HepG2 (cell line): ENCODE data around the gene U2AF1L4. TPM values are rescaled to one million over a fixed set of nuclear protein-coding genes. Genes with fewer than 3 reads are reported as not detected.

Experiments used
- DMAP1 ChIP-seq: IDR thresholded peaks from 2 replicates; pipeline ENCODE4 v1.6.1; 2016
- EHMT2 ChIP-seq: fragments of 200-600 bp; sonication (generic); IDR thresholded peaks from 2 replicates; pipeline ENCODE4 v1.7.0; 2017; ENCODE audit warnings: antibody characterized with exemption, low read depth, low read length, borderline replicate concordance
- GFI1 ChIP-seq: sonication (generic); formaldehyde crosslinking; IDR thresholded peaks from 2 replicates; pipeline ENCODE4 v1.5.0; 2020; ENCODE audit warnings: missing genetic modification reagents, mild to moderate bottlenecking, borderline replicate concordance
- KLF12 ChIP-seq: sonication (generic); formaldehyde crosslinking; IDR thresholded peaks from 2 replicates; pipeline ENCODE4 v1.4.0; 2020; ENCODE audit warnings: missing genetic modification reagents, borderline replicate concordance
- KLF6 ChIP-seq: IDR thresholded peaks from 2 replicates; pipeline ENCODE4 v1.8.0; 2016; ENCODE audit warnings: missing biosample characterization, missing genetic modification reagents
- MYNN ChIP-seq: sonication (generic); formaldehyde crosslinking; IDR thresholded peaks from 2 replicates; pipeline ENCODE4 v1.4.0; 2020; ENCODE audit warnings: mild to moderate bottlenecking, low read depth, missing genetic modification reagents
- NFE2L2 ChIP-seq: fragments of 150-350 bp; IDR thresholded peaks from 2 replicates; pipeline ENCODE4 v1.6.1; 2014; ENCODE audit warnings: low read length
- NONO ChIP-seq, 2 experiments: fragments of 450-650 bp in 1 of 2; sonication (generic) in 1 of 2; formaldehyde crosslinking in 1 of 2; IDR thresholded peaks in 1 of 2; conservative IDR thresholded peaks in 1 of 2; 2 replicates each; pipeline versions ENCODE4 v1.6.1 to v1.8.0; 2017 to 2022; ENCODE audit warnings: mild to moderate bottlenecking in 1 of 2, missing genetic modification reagents in 1 of 2, moderate library complexity in 1 of 2
- NR2F1 ChIP-seq, 2 experiments: fragments of 450-650 bp in 1 of 2; formaldehyde crosslinking in 1 of 2; IDR thresholded peaks; 2 replicates each; pipeline versions ENCODE4 v1.5.0 to v1.6.1; 2016 to 2020; ENCODE audit warnings: mild to moderate bottlenecking in 1 of 2, missing compliant biosample characterization in 1 of 2, missing genetic modification reagents in 1 of 2, moderate library complexity in 1 of 2
- POLR2AphosphoS5 ChIP-seq: IDR thresholded peaks from 2 replicates; pipeline ENCODE4 v1.6.1; 2012; ENCODE audit warnings: low read depth, low read length
- SP2 ChIP-seq: sonication (generic); formaldehyde crosslinking; IDR thresholded peaks from 2 replicates; pipeline ENCODE4 v1.5.1; 2020; ENCODE audit warnings: mild to moderate bottlenecking, missing genetic modification reagents
- ZFX ChIP-seq: sonication (generic); formaldehyde crosslinking; IDR thresholded peaks from 2 replicates; pipeline ENCODE4 v1.4.0; 2020; ENCODE audit warnings: mild to moderate bottlenecking, low read depth, missing genetic modification reagents, moderate library complexity
- ZFYVE20 ChIP-seq: sonication (generic); formaldehyde crosslinking; IDR thresholded peaks from 2 replicates; pipeline ENCODE4 v1.8.0; 2023; ENCODE audit warnings: low read depth, mild to moderate bottlenecking, moderate library complexity, missing genetic modification reagents, borderline replicate concordance
- ZNF205 ChIP-seq: IDR thresholded peaks from 2 replicates; pipeline ENCODE4 v1.6.1; 2018; ENCODE audit warnings: missing biosample characterization, missing genetic modification reagents
- ZNF644 ChIP-seq: IDR thresholded peaks from 2 replicates; pipeline ENCODE4 v1.6.1; 2016; ENCODE audit warnings: low read depth
- ZNF724P ChIP-seq: sonication (generic); formaldehyde crosslinking; IDR thresholded peaks from 2 replicates; pipeline ENCODE4 v1.8.0; 2022; ENCODE audit warnings: missing genetic modification reagents, borderline replicate concordance
- ZNF780A ChIP-seq: sonication (generic); formaldehyde crosslinking; IDR thresholded peaks from 2 replicates; pipeline ENCODE4 v1.8.0; 2022; ENCODE audit warnings: mild to moderate bottlenecking, missing genetic modification reagents, moderate library complexity
- ZNF788 ChIP-seq: sonication (generic); formaldehyde crosslinking; IDR thresholded peaks from 2 replicates; pipeline ENCODE4 v1.5.0; 2020; ENCODE audit warnings: mild to moderate bottlenecking, missing genetic modification reagents, borderline replicate concordance
- polyA plus RNA-seq, 8 experiments: library from polyadenylated mRNA; depleted of rRNA in 3 of 8; stranded (reverse) in 7 of 8; unstranded in 1 of 8; fragments of >200 nt; fragmentation: Illumina TruSeq in 4 of 8; extraction: Trizol in 4 of 8; gene quantifications; 2 replicates each; pipeline versions ENCODE4 v1.2.1 to v1.2.3, GENCODE V29; 2011 to 2016; ENCODE audit warnings: low read depth in 4 of 8, missing spikeins in 1 of 8, mixed read lengths in 1 of 8; ENCODE audit not compliant: insufficient read depth in 1 of 8
- total RNA-seq, 5 experiments: library from RNA; depleted of rRNA; stranded (reverse); fragments of >200 nt; fragmentation: Illumina TruSeq; extraction: Trizol; gene quantifications; 2 replicates each; pipeline ENCODE4 v1.2.3, GENCODE V29; 2016; ENCODE audit warnings: low read depth in 1 of 5
- TF ChIP-seq, protein P1 (sequence below): sonication (generic); formaldehyde crosslinking; IDR thresholded peaks from 2 replicates; pipeline ENCODE4 v1.4.0; 2020; ENCODE audit warnings: missing genetic modification reagents
- TF ChIP-seq, protein P2 (sequence below): sonication (generic); formaldehyde crosslinking; IDR thresholded peaks from 2 replicates; pipeline ENCODE4 v1.8.0; 2022; ENCODE audit warnings: low read depth, missing genetic modification reagents
- TF ChIP-seq, protein P3 (sequence below): sonication (generic); formaldehyde crosslinking; IDR thresholded peaks from 2 replicates; pipeline ENCODE4 v1.4.0; 2020; ENCODE audit warnings: mild to moderate bottlenecking, missing genetic modification reagents, borderline replicate concordance

Gene U2AF1L4
- total and polyA plus RNA-seq, 2 of the 13 experiments (the other 11 are each of a cell fraction or from before 2014, with no cell fraction given): 7.9 to 15.4 TPM

DNA sequence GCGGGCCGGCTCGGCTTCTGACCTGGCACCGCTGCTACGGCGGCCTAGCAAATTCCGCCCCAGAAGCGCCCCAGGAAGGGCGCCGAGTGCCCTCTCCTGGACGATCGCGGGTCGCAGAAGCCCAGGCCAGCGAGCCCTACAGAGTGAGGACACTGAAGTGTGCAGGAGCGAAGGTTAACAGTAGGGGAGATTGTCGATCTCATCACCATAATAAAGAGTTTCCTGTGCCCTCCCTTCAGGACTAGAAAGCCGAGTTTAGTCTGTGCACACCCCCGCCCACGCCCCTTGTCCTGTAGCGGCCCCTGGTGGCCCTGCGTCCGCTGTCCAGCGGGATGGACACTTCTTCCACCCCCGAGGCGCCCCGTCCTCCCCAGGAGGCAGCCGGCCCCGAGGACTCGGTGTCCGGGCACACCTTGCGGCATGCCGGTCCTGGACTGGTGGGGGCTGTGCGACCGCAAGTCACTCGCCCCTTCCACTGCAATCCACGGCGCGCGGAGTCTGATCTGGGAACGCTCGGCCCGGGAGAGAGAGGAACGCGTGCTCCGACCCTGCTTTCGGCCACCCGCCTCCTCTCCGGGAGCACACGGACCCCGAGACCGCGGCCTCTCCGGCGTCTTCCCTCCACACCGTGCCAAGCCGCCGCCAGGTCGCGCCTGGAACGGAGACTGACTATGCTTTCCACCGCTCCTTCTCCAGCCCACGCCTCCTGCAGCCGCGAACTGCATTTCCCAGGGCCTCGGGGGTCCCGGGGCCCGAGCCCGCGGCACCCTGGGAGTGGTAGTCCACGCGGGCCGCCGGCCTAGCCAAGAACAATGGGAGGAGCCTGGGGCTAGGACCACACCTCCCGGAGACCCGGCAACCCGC lies 28.2 kb downstream of the U2AF1L4 start (continued):
- TF ChIP-seq NFE2L2 (no peak), ZFX (CRISPR knock-in tag) (peak; percentile 95), SP2 (CRISPR knock-in tag) (peak; percentile 48; the same call in 1 of the 2 replicates), ZNF205 (CRISPR knock-in tag) (peak; percentile 7; the same call in 1 of the 2 replicates), ZNF644 (CRISPR knock-in tag) (peak; percentile 45; the same call in 1 of the 2 replicates), ZFYVE20 (CRISPR knock-in tag) (no peak), NONO (IDR thresholded peaks at IDR 0.05) (no peak), NONO (CRISPR knock-in tag; conservative IDR thresholded peaks at IDR 0.05) (peak; percentile 28; the same call in 1 of the 2 replicates), POLR2AphosphoS5 (peak; percentile 54; the same call in 1 of the 2 replicates), NR2F1 (CRISPR knock-in tag; IDR thresholded peaks at IDR 0.05) (peak; percentile 7 to 28; a peak in 1 of 4 replicates), ZNF724P (CRISPR knock-in tag) (peak; percentile 64; the same call in 1 of the 2 replicates), DMAP1 (CRISPR knock-in tag) (0 out of 2 replicates have a peak, but pooled peaks have one; percentile 36), EHMT2 (no peak), GFI1 (CRISPR knock-in tag) (peak; percentile 48; the same call in 1 of the 2 replicates), ZNF780A (CRISPR knock-in tag) (no peak), KLF6 (CRISPR knock-in tag) (no peak), ZNF788 (CRISPR knock-in tag) (peak; percentile 76; the same call in 1 of the 2 replicates), KLF12 (CRISPR knock-in tag) (peak; percentile 85), MYNN (CRISPR knock-in tag) (no peak; the same call in 1 of the 2 replicates)
- TF ChIP-seq, protein P1, sequence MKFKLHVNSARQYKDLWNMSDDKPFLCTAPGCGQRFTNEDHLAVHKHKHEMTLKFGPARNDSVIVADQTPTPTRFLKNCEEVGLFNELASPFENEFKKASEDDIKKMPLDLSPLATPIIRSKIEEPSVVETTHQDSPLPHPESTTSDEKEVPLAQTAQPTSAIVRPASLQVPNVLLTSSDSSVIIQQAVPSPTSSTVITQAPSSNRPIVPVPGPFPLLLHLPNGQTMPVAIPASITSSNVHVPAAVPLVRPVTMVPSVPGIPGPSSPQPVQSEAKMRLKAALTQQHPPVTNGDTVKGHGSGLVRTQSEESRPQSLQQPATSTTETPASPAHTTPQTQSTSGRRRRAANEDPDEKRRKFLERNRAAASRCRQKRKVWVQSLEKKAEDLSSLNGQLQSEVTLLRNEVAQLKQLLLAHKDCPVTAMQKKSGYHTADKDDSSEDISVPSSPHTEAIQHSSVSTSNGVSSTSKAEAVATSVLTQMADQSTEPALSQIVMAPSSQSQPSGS (CRISPR knock-in tag): no peak
- TF ChIP-seq, protein P2, sequence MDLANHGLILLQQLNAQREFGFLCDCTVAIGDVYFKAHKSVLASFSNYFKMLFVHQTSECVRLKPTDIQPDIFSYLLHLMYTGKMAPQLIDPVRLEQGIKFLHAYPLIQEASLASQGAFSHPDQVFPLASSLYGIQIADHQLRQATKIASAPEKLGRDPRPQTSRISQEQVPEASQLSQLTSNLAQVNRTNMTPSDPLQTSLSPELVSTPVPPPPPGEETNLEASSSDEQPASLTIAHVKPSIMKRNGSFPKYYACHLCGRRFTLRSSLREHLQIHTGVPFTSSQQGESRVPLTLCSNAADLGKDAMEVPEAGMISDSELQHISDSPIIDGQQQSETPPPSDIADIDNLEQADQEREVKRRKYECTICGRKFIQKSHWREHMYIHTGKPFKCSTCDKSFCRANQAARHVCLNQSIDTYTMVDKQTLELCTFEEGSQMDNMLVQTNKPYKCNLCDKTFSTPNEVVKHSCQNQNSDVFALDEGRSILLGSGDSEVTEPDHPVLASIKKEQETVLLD (CRISPR knock-in tag): no peak
- TF ChIP-seq, protein P3, sequence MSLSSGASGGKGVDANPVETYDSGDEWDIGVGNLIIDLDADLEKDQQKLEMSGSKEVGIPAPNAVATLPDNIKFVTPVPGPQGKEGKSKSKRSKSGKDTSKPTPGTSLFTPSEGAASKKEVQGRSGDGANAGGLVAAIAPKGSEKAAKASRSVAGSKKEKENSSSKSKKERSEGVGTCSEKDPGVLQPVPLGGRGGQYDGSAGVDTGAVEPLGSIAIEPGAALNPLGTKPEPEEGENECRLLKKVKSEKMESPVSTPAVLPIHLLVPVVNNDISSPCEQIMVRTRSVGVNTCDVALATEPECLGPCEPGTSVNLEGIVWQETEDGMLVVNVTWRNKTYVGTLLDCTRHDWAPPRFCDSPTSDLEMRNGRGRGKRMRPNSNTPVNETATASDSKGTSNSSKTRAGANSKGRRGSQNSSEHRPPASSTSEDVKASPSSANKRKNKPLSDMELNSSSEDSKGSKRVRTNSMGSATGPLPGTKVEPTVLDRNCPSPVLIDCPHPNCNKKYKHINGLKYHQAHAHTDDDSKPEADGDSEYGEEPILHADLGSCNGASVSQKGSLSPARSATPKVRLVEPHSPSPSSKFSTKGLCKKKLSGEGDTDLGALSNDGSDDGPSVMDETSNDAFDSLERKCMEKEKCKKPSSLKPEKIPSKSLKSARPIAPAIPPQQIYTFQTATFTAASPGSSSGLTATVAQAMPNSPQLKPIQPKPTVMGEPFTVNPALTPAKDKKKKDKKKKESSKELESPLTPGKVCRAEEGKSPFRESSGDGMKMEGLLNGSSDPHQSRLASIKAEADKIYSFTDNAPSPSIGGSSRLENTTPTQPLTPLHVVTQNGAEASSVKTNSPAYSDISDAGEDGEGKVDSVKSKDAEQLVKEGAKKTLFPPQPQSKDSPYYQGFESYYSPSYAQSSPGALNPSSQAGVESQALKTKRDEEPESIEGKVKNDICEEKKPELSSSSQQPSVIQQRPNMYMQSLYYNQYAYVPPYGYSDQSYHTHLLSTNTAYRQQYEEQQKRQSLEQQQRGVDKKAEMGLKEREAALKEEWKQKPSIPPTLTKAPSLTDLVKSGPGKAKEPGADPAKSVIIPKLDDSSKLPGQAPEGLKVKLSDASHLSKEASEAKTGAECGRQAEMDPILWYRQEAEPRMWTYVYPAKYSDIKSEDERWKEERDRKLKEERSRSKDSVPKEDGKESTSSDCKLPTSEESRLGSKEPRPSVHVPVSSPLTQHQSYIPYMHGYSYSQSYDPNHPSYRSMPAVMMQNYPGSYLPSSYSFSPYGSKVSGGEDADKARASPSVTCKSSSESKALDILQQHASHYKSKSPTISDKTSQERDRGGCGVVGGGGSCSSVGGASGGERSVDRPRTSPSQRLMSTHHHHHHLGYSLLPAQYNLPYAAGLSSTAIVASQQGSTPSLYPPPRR (CRISPR knock-in tag): peak; percentile 36; the same call in 1 of the 2 replicates
